HG02870 (cell line): ENCODE results near the gene HOXA4.
A peak's percentile ranks its signal among the peaks of the same experiment; 100 is the strongest.

Experiments
- ATAC-seq: cut with Tn5 transposase; IDR thresholded peaks from one replicate; pipeline ENCODE4 v1.9.1; 2021; ENCODE audit warnings: mild to moderate bottlenecking, moderate library complexity; ENCODE audit not compliant: unreplicated experiment

Gene HOXA4

DNA sequence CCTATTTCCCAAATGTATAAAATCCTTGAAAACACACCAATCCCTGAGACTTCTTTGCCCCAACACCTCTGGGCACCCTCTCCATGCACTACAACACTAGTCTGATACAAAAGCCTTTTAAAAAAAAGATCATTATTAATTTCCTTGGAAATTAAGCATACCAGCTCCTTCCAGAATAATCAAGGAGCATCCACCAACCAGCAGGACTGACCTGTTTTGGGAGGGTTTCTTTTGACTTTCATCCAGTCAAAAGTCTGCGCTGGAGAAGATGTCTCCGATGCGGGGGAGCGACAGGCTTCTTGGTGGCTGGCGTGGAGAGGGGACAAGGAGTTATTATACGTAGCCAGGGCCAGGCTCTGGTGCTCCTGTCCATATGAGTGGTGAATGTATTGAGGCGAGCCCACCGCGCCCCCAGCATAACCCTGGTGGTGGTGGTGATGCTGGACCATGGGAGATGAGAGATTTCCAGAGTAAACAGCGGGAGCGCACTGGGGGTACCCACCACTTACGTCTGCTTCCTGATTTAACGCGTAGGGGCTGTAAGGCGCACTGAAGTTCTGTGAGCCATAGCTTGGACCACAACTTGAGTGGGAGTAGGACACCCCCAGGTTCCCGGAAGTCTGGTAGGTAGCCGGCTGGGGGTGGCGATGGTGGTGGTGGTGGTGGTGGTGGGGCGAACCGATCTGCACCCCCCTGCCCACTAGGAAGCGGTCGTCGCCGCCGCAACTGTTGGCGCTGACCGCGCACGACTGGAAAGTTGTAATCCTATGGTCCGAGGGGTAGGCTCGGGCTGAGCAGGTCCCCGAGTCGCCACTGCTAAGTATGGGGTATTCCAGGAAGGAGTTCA, 35.3 kb downstream of the HOXA4 start:
- ATAC-seq, result peak; percentile 10

DNA sequence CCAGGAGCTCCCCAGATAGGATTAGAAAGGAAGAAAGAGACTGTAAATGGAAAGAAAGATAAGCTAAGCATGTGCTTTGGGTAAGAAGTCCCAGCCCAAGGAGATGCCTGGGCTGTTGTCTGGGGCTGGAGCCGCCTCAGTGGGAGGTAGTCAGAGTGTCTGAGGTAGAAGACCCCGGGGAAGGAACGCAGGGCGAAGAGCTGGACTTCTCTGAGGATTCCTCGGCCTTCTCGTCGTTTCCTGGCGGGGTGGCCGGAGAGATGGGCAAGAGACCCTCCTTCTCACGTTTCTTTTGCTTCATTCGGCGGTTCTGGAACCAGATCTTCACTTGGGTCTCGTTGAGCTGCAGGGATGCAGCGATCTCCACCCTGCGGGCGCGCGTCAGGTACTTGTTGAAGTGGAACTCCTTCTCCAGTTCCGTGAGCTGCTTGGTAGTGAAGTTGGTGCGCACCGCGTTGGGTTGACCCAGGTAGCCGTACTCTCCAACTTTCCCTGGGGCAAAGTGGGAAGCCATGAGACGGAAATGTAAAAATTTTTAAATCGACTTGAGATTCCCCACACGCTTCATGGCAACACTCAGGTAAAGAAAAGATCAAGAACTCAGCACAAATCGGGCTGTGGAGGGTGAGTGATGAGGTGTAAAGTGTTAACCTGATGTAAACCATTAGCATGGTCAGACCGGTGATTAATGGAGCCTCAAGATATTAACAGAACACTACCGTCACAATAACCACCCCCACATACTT, 36.1 kb downstream of the HOXA4 start:
- no peak for ATAC-seq

DNA sequence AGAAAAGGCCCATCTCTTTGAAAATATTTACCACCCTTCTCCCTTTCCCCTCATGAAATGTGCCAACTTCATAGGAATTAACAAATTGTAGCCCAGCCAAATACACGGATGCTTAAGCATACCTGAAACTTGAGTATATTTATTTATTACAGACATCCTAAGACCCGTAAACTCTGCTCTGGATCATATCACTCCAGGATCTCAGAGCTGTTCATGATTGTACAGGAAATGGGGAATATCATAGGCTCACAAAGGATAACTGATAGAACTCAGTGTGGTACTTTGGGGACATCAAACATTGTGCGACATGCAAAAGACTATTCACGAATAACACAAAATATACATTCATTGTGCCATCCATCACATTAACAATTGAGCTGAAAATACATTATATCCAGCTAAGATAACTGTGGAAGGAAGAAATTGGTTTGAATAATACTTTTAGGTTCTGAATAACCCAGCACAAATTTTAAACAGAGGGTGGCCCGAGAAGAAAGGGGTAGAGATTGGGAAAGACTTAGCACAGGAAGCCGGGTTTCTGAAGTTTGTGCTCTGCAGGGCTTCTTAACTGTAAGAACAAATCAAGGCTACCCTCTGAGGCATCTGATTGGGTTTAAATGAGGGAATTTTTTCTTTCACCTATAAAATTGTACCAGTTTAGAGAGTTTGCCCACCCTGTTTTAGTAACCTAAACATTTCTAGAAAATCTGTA, 37.2 kb downstream of the HOXA4 start:
- ATAC-seq, result no peak

DNA sequence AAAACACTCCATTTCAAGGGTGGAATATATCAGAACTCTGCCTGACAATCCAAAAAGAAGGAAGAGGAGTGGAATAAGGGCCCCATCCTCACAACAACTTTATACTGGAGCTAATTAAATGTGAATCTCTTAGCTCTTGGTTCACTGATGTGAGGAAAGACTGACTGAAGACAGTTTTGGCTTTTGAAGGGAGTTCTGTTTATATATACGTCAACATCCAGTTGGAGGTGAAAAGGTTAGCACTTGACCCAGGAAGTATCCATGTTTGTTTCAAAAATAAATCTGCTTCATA, 37.8 kb downstream of the HOXA4 start:
- no peak for ATAC-seq

DNA sequence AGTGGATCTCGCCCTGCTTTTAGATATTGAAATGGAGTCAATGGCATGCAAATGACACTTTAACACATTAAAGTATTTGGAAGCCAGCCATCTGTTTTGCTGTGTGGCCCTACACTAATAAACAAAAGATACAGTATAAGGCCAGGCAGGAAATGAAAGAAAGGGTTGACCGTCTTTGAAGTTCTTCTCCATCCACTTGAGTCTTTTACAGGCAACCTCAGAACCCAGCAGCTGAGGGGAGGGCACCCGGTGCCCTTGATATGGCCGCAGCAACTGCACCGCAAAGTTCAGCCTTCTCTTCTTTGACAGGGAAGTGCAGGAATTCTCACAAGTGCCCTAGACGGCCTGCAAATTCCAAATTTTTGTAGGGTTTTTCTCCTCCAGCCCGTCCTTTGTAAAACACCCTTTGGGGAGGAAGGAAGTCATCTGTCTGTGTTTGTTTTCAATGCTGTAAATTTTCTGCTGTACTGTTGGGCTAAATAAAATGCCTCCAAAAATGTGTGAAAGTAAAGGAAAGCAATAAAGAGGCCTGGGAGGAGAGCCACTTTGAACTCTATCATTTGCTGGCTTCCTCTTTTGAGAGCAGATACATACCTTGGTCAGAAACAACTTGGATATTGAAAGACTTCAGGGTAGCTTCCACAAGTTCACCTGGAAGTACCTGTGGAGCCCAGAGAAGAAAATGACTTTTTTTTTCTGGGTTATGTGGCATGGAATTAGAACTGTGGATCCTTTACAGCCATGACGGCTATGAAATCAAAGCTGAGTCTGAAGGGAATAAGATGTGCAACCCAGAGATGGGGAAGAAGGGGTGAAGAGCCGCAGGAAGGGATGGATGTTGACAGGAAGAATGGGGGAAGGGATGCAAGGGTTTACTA, 38.4 kb downstream of the HOXA4 start:
- no peak for ATAC-seq

DNA sequence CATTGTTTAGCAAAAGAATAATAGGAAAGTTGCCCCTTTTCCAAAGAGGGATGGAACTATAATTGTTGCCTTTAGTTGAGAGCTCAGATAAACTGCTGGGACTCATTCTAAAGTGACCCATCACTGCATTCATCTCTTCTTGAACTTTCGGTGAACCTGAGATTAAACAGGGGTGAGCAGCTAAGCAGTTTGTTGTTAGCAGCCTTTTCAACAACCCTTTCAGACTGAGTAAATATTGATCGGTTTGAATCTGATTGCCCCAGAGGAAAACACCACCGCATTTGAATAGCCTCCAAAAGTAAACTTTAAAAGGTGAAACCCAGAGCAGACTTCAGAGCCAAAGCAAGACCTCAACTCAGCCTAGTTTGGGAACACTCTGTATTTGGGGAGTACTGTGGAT, 39.5 kb downstream of the HOXA4 start:
- ATAC-seq, result no peak

DNA sequence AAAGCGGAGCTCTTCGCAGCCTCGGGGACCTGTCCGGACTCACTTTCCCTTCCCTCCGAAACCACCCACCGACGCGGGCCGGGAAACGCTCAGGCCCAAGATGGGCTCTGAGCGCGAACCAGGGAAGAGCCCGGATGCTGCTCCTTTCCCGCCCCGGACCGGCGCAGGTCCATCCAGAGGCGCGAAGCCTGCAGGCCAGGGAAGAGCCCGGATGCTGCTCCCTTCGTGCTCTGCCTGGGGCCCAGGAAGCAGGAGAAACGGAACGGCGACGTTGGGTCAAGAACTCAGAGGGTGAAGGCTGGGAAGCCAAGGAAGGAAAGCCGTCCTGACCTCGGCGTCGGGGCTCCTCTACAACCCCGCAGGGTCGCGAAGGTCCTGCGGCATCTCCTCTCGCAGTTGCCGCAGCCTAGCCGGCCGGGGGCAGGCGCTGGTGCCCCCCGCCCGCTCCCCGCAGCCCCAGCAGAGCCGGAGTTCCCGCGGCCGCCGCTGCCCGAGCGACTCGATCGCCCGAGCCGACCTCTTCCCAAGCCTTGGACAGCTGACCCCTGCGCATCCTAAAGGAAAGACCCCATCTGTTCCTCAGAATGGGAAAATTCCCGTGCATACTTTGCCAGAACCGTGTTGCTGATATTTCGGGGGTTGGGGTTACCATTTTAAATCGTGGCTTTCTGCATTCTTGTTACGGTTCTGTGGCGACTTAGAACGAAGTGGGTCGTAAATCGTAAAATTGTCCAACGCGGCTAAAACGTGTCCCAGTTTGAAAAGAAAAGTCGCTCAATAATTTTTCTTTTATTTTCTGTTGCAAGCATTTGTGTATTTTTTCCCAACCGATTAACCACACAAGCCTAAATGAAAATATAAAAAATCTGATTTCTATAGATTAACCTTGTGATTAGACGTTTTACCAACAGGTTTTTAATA, 42.3 kb downstream of the HOXA4 start:
- ATAC-seq, result no peak

DNA sequence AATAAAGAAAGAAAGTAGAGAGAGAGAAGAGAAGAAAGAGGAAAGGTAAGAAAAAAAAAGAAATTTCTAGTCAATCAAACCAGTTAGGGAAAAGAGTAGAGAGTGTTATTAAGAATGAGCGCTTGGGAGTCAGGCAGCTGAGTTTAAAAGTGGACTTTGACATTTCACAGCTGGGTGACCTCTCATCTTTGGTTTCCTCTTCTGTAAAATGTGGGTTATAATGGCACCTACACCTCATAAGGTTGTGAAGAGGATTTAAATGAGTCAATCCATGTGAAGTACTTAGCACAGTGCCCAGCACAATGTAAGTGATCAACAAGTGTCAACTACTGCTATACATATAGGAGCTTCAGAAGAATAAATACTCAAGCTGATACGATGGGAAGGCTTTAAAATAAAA, 46.9 kb downstream of the HOXA4 start:
- ATAC-seq, result no peak

DNA sequence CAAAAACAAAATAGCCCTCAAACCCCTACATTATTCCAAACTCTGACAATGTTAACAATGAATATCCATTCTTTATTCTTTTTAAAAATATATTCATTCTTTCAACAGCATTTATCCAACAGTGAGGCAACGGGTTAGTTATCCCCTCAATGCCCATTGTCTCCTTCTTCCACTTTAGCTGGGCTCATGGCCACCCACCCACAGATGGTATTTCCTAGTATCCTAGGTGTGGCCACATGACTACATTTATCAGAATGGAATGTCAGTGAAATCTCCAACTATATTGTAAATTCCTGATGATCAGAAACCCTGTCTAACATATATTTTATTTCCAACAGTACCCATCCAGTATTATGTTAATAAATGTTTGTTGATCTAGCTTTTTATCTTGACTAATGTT, 48.4 kb downstream of the HOXA4 start:
- ATAC-seq, result no peak

DNA sequence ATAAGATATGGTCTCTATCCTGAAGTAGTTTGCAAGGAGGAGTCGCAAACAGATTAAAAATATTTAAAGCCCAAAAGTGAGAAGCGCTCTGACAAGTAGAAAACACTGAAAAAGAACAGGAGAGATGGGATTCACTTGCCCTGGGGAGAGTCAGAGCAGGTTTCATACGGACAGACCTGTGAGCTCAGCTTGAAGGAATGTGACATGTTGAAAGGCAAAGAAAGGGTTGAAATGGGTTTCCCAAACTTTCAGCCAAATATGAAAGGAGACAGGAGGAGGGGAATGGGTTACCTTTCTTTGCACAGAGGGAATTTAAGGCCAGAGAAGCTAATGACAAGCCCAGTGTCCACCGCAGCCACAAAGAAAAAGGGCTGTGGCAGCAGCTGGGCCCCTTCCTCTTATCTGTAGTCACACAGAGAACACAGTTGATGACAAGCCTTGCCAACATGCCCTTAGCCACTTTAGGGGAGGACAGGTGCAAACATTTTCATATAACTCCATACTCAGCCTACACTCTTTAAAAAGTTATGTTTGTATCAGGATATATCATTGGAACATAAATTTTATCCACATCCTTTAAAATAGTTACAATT, 49.6 kb downstream of the HOXA4 start:
- no peak for ATAC-seq

DNA sequence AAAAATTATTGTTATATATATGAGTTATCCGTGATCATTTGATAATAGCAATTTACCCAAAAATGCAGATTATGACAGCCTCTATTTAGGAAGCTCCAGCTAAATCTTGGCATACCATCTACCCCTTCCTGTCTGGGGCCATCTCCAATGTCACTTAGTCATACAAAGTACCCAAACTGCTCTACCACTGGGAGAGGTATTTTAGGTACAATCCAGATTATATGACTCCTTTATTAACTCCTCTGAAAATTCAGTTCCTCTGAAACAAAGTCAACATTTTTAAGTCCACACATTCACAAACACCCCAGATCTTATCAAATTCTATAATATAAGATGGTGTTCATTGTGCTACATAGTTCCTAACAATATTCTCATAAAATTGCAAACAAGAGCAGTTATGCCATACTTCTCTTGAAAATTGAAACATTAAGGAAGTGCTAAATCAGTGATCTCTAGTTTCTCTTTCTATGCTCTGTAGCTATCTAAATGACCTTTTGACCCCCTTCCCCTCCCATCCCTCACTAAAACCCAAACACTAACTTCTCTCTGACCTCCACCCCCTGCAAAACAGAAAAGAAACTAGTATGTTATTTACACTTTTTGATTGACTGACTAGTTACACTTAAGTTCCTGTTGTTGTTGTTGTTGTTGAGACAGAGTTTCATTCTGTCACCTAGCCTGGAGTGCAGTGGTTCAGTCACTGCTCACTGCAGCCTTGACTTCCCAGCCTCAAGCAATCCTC, 51.2 kb downstream of the HOXA4 start:
- no peak for ATAC-seq

DNA sequence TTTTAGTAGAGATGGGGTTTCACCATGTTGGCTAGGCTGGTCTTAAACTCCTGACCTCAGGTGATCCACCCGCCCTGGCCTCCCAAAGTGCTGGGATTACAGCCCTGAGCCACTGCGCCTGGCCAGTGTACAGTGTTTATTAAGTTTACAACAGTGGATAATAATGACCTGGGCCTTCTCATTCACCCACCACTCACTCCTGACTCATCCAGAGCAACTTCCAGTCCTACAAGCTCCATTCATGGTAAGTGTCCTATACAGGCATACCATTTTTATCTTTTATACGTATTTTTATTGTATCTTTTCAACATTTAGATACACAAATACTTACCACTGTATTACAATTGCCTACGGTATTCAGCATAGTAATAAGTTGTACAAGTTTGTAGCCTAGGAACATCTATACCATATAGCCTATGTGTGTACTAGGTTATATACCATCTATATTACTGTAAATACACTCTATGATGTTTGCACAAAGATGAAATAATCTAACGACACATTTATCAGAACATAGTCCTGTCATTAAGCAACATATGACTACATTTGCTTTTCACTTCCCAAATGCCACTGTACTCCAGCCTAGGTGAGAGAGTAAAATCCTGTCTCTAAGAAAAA, 51.8 kb downstream of the HOXA4 start:
- ATAC-seq, result no peak
